Endothelial cell of umbilical vein (primary cell): Measurements from ENCODE around the gene ENDOD1.

Experiments
- CTCF ChIP-seq, 2 donors: IDR thresholded peaks; 1 replicate in 1 of 2; 2 replicates in 1 of 2; pipeline ENCODE4 v1.5.1; 2011; ENCODE audit warnings: low read length in 2 of 2, mild to moderate bottlenecking in 2 of 2, moderate library complexity in 2 of 2, control low read depth in 1 of 2, inconsistent platforms in 1 of 2, low read depth in 1 of 2; ENCODE audit not compliant: insufficient read depth in 1 of 2; ENCODE audit errors: extremely low read depth in 1 of 2
- EZH2 ChIP-seq: IDR thresholded peaks from 2 replicates; pipeline ENCODE4 v1.6.1; 2012; ENCODE audit warnings: borderline replicate concordance, low read depth, mild to moderate bottlenecking, moderate library complexity, low read length, inconsistent platforms; ENCODE audit not compliant: severe bottlenecking
- JUN ChIP-seq: IDR thresholded peaks from 2 replicates; pipeline ENCODE4 v1.6.1; 2011; ENCODE audit warnings: borderline replicate concordance, low read depth; ENCODE audit not compliant: insufficient read length, insufficient read depth
- MAX ChIP-seq: IDR thresholded peaks from 2 replicates; pipeline ENCODE4 v1.6.1; 2011; ENCODE audit not compliant: insufficient read depth, insufficient read length
- MYC ChIP-seq: IDR thresholded peaks from one replicate; pipeline ENCODE4 v1.6.1; 2011; ENCODE audit warnings: mild to moderate bottlenecking, low read depth, low read length
- POLR2A ChIP-seq: IDR thresholded peaks from 2 replicates; pipeline ENCODE4 v1.6.1; 2012; ENCODE audit warnings: low read depth, mild to moderate bottlenecking, control low read depth, low read length
- POLR2AphosphoS5 ChIP-seq: IDR thresholded peaks from 2 replicates; pipeline ENCODE4 v1.6.1; 2012; ENCODE audit warnings: low read depth, mild to moderate bottlenecking, control low read depth, low read length, moderate library complexity; ENCODE audit not compliant: insufficient read depth

DNA sequence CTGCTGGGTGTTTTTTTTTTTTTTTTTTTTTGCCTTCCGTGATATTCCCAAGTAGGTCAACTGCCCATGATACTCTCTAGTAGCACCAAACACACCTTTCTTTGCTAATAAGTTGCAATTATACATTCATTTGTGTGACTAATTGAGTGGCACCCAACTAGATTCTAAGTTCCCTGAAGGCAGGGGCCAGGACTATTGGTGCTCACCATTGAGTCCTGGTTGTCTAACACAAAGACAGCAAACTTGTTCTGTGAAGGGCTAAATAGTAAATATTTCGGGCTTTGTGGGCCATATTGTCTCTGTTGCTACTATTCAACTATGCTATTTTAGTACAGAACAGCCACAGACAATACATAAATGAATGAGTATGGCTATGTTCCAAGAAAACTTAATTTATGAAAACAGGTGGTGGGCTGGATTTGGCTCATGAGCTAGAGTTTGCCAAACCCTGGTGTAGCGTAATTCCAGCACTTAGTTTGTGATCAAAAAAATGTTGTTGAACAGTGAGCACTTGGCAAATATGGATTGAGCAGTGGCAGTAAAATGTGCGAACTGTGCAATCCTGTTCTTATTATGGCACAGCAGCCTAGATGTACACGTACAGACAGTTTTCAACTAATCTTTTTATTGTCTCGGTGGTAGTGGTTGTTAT lies 11.3 kb downstream of the ENDOD1 start:
- TF ChIP-seq CTCF (IDR thresholded peaks at IDR 0.05; ENCODE audit: extremely low read depth in 1 of 2, insufficient read depth in 1 of 2, low read depth in 1 of 2, low read length in 2 of 2) (no peak), POLR2AphosphoS5 (no peak), POLR2A (no peak), MYC (no peak), JUN (no peak), EZH2 (no peak), MAX (no peak)
